HepG2 (cell line): ENCODE measurements around the gene DIAPH3.

Experiments
- CTCF ChIP-seq: sonication (generic); formaldehyde crosslinking; IDR thresholded peaks from 2 replicates; pipeline ENCODE4 v1.5.0; 2020; ENCODE audit warnings: mild to moderate bottlenecking, missing genetic modification reagents, moderate library complexity
- FOXJ3 ChIP-seq: sonication (generic); formaldehyde crosslinking; IDR thresholded peaks from 2 replicates; pipeline ENCODE4 v1.4.0; 2020; ENCODE audit warnings: missing genetic modification reagents, mild to moderate bottlenecking, borderline replicate concordance
- NR2C2 ChIP-seq: sonication (generic); formaldehyde crosslinking; IDR thresholded peaks from 2 replicates; pipeline ENCODE4 v1.4.0; 2020; ENCODE audit warnings: missing genetic modification reagents, mild to moderate bottlenecking, moderate library complexity, borderline replicate concordance
- POLR2A ChIP-seq, 2 experiments: IDR thresholded peaks; 2 replicates each; pipeline ENCODE4 v1.6.1; 2011; ENCODE audit warnings: low read depth in 2 of 2, low read length in 2 of 2, mild to moderate bottlenecking in 1 of 2, moderate library complexity in 1 of 2; ENCODE audit not compliant: insufficient read depth in 1 of 2
- POLR2AphosphoS5 ChIP-seq: IDR thresholded peaks from 2 replicates; pipeline ENCODE4 v1.6.1; 2012; ENCODE audit warnings: low read depth, low read length
- RAD21 ChIP-seq: fragments of 450-650 bp; formaldehyde crosslinking; IDR thresholded peaks from 2 replicates; pipeline ENCODE4 v1.5.0; 2020; ENCODE audit warnings: mild to moderate bottlenecking
- RFX5 ChIP-seq: IDR thresholded peaks from 2 replicates; pipeline ENCODE4 v1.6.1; 2011; ENCODE audit warnings: low read depth, low read length, improper control_type of control experiment
- TARDBP ChIP-seq: sonication (generic); formaldehyde crosslinking; IDR thresholded peaks from 2 replicates; pipeline ENCODE4 v1.8.0; 2022; ENCODE audit warnings: mild to moderate bottlenecking, missing genetic modification reagents
- ZFP36 ChIP-seq: fragments of 150-350 bp; IDR thresholded peaks from 2 replicates; pipeline ENCODE4 v1.6.1; 2018; ENCODE audit warnings: borderline replicate concordance, low read length, low read depth; ENCODE audit not compliant: partially characterized antibody
- ZHX1 ChIP-seq: sonication (generic); formaldehyde crosslinking; IDR thresholded peaks from 2 replicates; pipeline ENCODE4 v1.8.1; 2022; ENCODE audit warnings: low read depth, mild to moderate bottlenecking, missing genetic modification reagents
- ZNF121 ChIP-seq: sonication (generic); formaldehyde crosslinking; IDR thresholded peaks from 2 replicates; pipeline ENCODE4 v1.5.0; 2020; ENCODE audit warnings: mild to moderate bottlenecking, missing genetic modification reagents
- ZNF326 ChIP-seq: sonication (generic); formaldehyde crosslinking; IDR thresholded peaks from 2 replicates; pipeline ENCODE4 v1.4.0; 2020; ENCODE audit warnings: missing genetic modification reagents, borderline replicate concordance
- ZNF556 ChIP-seq: sonication (generic); formaldehyde crosslinking; IDR thresholded peaks from 2 replicates; pipeline ENCODE4 v1.4.0; 2020; ENCODE audit warnings: mild to moderate bottlenecking, missing genetic modification reagents, borderline replicate concordance

GRCh38 chr13:59635589-59635988, 528.1 kb downstream of the DIAPH3 start:
- TF ChIP-seq CTCF (CRISPR knock-in tag) (no peak), RFX5 (no peak), POLR2AphosphoS5 (no peak), ZHX1 (CRISPR knock-in tag) (no peak), NR2C2 (CRISPR knock-in tag) (no peak), ZNF121 (no peak), ZFP36 (no peak), ZNF556 (no peak), POLR2A (IDR thresholded peaks at IDR 0.05; ENCODE audit: insufficient read depth in 1 of 2, low read depth in 2 of 2, low read length in 2 of 2) (no peak), TARDBP (CRISPR knock-in tag) (no peak), RAD21 (CRISPR knock-in tag) (no peak), ZNF326 (CRISPR knock-in tag) (no peak), FOXJ3 (CRISPR knock-in tag) (no peak)
